ENCODE data around the gene ZSWIM5. TPM values are rescaled to one million over a fixed set of nuclear protein-coding genes. Genes with fewer than 3 reads are reported as not detected.
"Not testable (repeated sequence)": the region's sequence is repeated elsewhere in the genome, so short reads cannot be mapped to it uniquely, and the experiment has no call there.

Gene ZSWIM5
- total RNA-seq, 4 donors from 2014 or later: 12.3 to 38.2 (median 13.7) TPM

- no peaks in the 10 kb centered on the region for H3K4me1 ChIP-seq
- TF ChIP-seq CTCF (IDR thresholded peaks at IDR 0.05) (no peak), POLR2AphosphoS5 (IDR thresholded peaks at IDR 0.05) (no peak), POLR2A (IDR thresholded peaks at IDR 0.05) (no peak), EP300 (IDR thresholded peaks at IDR 0.05; ENCODE audit: low read depth) (no peak)
- H3K9me3 ChIP-seq: no peaks in the 10 kb centered on the region
- no peak overlapping the region for H3K4me3 ChIP-seq
- intact Hi-C loops (cut with DNase I; ENCODE audit: low total_unique reads) (no loop called here), in situ Hi-C loops (cut with MboI; ENCODE audit: low pct_ligation_motif_present in 1 of 4, low pct_unique_long_range_greater_than_20kb in 1 of 4, low sequenced_read_pairs in 3 of 4) (no loop called here)
- H3K27me3 ChIP-seq: no peaks in the 10 kb centered on the region
- no peaks in the 10 kb centered on the region for H3K36me3 ChIP-seq
- no peak for DNase-seq
- no peak overlapping the region for H3K27ac ChIP-seq
- WGBS, 2 donors (ENCODE audit: low coverage in 1 of 2): 78 to 88% methylated on average over 1 to 2 of the region's 2 CpGs
Measured at GRCh38 chr1:45067806-45068205, 138.6 kb downstream of the ZSWIM5 start.

GRCh38 chr1:45065083-45065482, 141.3 kb downstream of the ZSWIM5 start:
- Histone ChIP-seq H3K36me3 (no peaks in the 10 kb centered on the region), H3K27ac (no peak overlapping the region), H3K4me3 (no peak overlapping the region), H3K9me3 (no peaks in the 10 kb centered on the region), H3K4me1 (no peaks in the 10 kb centered on the region), H3K27me3 (no peaks in the 10 kb centered on the region)
- no peak for DNase-seq
- 72 to 80% methylated on average over 2 of the region's 2 CpGs for WGBS, 2 donors (ENCODE audit: low coverage in 1 of 2)
- TF ChIP-seq POLR2AphosphoS5 (IDR thresholded peaks at IDR 0.05): no peak
- no peak for TF ChIP-seq POLR2A (IDR thresholded peaks at IDR 0.05)
- no peak for TF ChIP-seq CTCF (IDR thresholded peaks at IDR 0.05)
- TF ChIP-seq EP300 (IDR thresholded peaks at IDR 0.05; ENCODE audit: low read depth): no peak
- in situ Hi-C loops (cut with MboI; ENCODE audit: low pct_ligation_motif_present in 1 of 4, low pct_unique_long_range_greater_than_20kb in 1 of 4, low sequenced_read_pairs in 3 of 4): no loop called here
- intact Hi-C loops (cut with DNase I; ENCODE audit: low total_unique reads): no loop called here

GRCh38 chr1:45062463-45062862, 143.9 kb downstream of the ZSWIM5 start:
- intact Hi-C loops (cut with DNase I; ENCODE audit: low total_unique reads); H3K27me3 ChIP-seq; in situ Hi-C loops (cut with MboI; ENCODE audit: low pct_ligation_motif_present in 1 of 4, low pct_unique_long_range_greater_than_20kb in 1 of 4, low sequenced_read_pairs in 3 of 4); H3K4me1 ChIP-seq; H3K9me3 ChIP-seq; H3K36me3 ChIP-seq; H3K4me3 ChIP-seq; H3K27ac ChIP-seq; DNase-seq: not testable (repeated sequence)
- 89 to 91% methylated on average over 4 of the region's 4 CpGs for WGBS, 2 donors (ENCODE audit: low coverage in 1 of 2)

- intact Hi-C loops (cut with DNase I; ENCODE audit: low total_unique reads) (no loop called here), in situ Hi-C loops (cut with MboI; ENCODE audit: low pct_ligation_motif_present in 1 of 4, low pct_unique_long_range_greater_than_20kb in 1 of 4, low sequenced_read_pairs in 3 of 4) (no loop called here)
- WGBS, 2 donors (ENCODE audit: low coverage in 1 of 2): 38% methylated on average over 2 of the region's 2 CpGs
- Histone ChIP-seq H3K9me3 (no peaks in the 10 kb centered on the region), H3K27me3 (no peaks in the 10 kb centered on the region), H3K36me3 (no peaks in the 10 kb centered on the region), H3K4me3 (no peak overlapping the region), H3K4me1 (no peaks in the 10 kb centered on the region), H3K27ac (no peak overlapping the region)
- no peak for TF ChIP-seq CTCF (IDR thresholded peaks at IDR 0.05)
- no peak for TF ChIP-seq EP300 (IDR thresholded peaks at IDR 0.05; ENCODE audit: low read depth)
- no peak for TF ChIP-seq POLR2A (IDR thresholded peaks at IDR 0.05)
- TF ChIP-seq POLR2AphosphoS5 (IDR thresholded peaks at IDR 0.05): no peak
- no peak for DNase-seq
Measured at GRCh38 chr1:45059829-45060228, 146.6 kb downstream of the ZSWIM5 start.

- intact Hi-C loops (cut with DNase I; ENCODE audit: low total_unique reads): no loop called here
- WGBS, 2 donors (ENCODE audit: low coverage in 1 of 2): 71 to 90% methylated on average over 1 of the region's 1 CpG
- no peak for DNase-seq
Measured at GRCh38 chr1:45057542-45057941, 148.9 kb downstream of the ZSWIM5 start.

More at GRCh38 chr1:45057542-45057941, 148.9 kb downstream of the ZSWIM5 start:
- Histone ChIP-seq H3K4me3 (no peak overlapping the region), H3K36me3 (no peaks in the 10 kb centered on the region), H3K27me3 (no peaks in the 10 kb centered on the region), H3K4me1 (no peaks in the 10 kb centered on the region), H3K27ac (no peak overlapping the region), H3K9me3 (no peaks in the 10 kb centered on the region)
- TF ChIP-seq CTCF (IDR thresholded peaks at IDR 0.05) (no peak), EP300 (IDR thresholded peaks at IDR 0.05; ENCODE audit: low read depth) (no peak), POLR2A (IDR thresholded peaks at IDR 0.05) (no peak), POLR2AphosphoS5 (IDR thresholded peaks at IDR 0.05) (no peak)
- in situ Hi-C loops (cut with MboI; ENCODE audit: low pct_ligation_motif_present in 1 of 4, low pct_unique_long_range_greater_than_20kb in 1 of 4, low sequenced_read_pairs in 3 of 4): no loop called here

Measured in transverse colon (tissue), 4 donors.